GM12891 (cell line): ENCODE results near the gene GALNT13.

Source experiments
- PAX5 ChIP-seq: IDR thresholded peaks from 2 replicates; pipeline ENCODE4 v1.6.1; 2011; ENCODE audit warnings: low read length, moderate library complexity, mild to moderate bottlenecking; ENCODE audit not compliant: insufficient read depth, severe bottlenecking
- POLR2A ChIP-seq: IDR thresholded peaks from 2 replicates; pipeline ENCODE4 v1.6.1; 2011; ENCODE audit warnings: low read depth, low read length, control low read depth
- POLR2AphosphoS5 ChIP-seq: IDR thresholded peaks from 2 replicates; pipeline ENCODE4 v1.6.1; 2011; ENCODE audit warnings: low read depth, low read length, control low read depth
- POU2F2 ChIP-seq: IDR thresholded peaks from 2 replicates; pipeline ENCODE4 v1.6.1; 2011; ENCODE audit warnings: low read depth, mild to moderate bottlenecking, control low read depth, low read length, moderate library complexity
- TAF1 ChIP-seq: IDR thresholded peaks from 2 replicates; pipeline ENCODE4 v1.6.1; 2011; ENCODE audit warnings: low read depth, low read length, control low read depth

DNA sequence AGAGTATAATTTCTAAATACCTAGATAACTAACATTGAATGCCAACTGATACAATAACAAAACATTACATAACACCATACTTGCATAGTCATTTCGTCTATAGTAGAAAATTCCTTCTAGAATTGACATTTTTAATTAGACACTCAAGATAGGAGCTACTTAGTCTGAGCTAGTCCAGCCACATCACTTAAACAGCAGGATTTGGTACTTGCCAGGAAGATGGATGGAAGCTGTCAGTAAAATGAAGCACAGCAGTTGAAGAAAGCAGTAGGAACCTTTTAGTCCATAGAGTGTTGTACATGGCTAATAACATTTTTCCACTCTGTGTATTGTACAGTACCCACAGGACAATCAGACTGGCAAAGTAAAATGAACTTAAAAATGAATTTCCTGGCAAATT, 372.0 kb downstream of the GALNT13 start:
- TF ChIP-seq POLR2A, result no peak
- TF ChIP-seq POLR2AphosphoS5, result no peak
- TF ChIP-seq POU2F2, result no peak
- TF ChIP-seq TAF1, result no peak
- TF ChIP-seq PAX5, result no peak
